SK-N-SH treated with all-trans-retinoic acid at 6 μM for 48 hours (cell line): Measurements from ENCODE around the gene PBX2.

Experiments used
- BACH2 ChIP-seq: fragments of 250-450 bp; sonication (Bioruptor Pico); IDR thresholded peaks from 2 replicates; pipeline ENCODE4 v1.9.0; 2021; ENCODE audit warnings: mild to moderate bottlenecking, borderline replicate concordance
- ISL1 ChIP-seq: fragments of 250-450 bp; sonication (Bioruptor Pico); IDR thresholded peaks from 2 replicates; pipeline ENCODE4 v2.1.2; 2022; ENCODE audit warnings: mild to moderate bottlenecking, moderate library complexity
- OSR1 ChIP-seq: fragments of 250-450 bp; sonication (Bioruptor Pico); IDR thresholded peaks from 2 replicates; pipeline ENCODE4 v1.8.0; 2022; ENCODE audit warnings: moderate library complexity, mild to moderate bottlenecking, inconsistent platforms
- RARB ChIP-seq: fragments of 250-450 bp; sonication (Bioruptor Pico); IDR thresholded peaks from 2 replicates; pipeline ENCODE4 v1.8.0; 2021; ENCODE audit warnings: mild to moderate bottlenecking, moderate library complexity
- SNAI2 ChIP-seq: fragments of 250-450 bp; sonication (Bioruptor Pico); IDR thresholded peaks from 2 replicates; pipeline ENCODE4 v1.5.0; 2020; ENCODE audit warnings: mild to moderate bottlenecking, moderate library complexity
- TSHZ2 ChIP-seq: fragments of 250-450 bp; sonication (Bioruptor Pico); IDR thresholded peaks from 2 replicates; pipeline ENCODE4 v1.5.0; 2020; ENCODE audit warnings: mild to moderate bottlenecking, moderate library complexity
- ZFP3 ChIP-seq: fragments of 250-450 bp; sonication (Bioruptor Pico); IDR thresholded peaks from 2 replicates; pipeline ENCODE4 v1.5.0; 2020; ENCODE audit warnings: mild to moderate bottlenecking, moderate library complexity
- ZFP30 ChIP-seq: fragments of 450-650 bp; formaldehyde crosslinking; IDR thresholded peaks from 2 replicates; pipeline ENCODE4 v1.5.0; 2022; ENCODE audit warnings: mild to moderate bottlenecking, moderate library complexity
- ZNF565 ChIP-seq: fragments of 450-650 bp; formaldehyde crosslinking; conservative IDR thresholded peaks from 2 replicates; pipeline ENCODE4 v1.5.0; 2020; ENCODE audit warnings: low read depth, mild to moderate bottlenecking, moderate library complexity
- TF ChIP-seq, protein P1 (sequence below): fragments of 250-450 bp; sonication (Bioruptor Pico); IDR thresholded peaks from 2 replicates; pipeline ENCODE4 v1.8.0; 2020; ENCODE audit warnings: mild to moderate bottlenecking, moderate library complexity, borderline replicate concordance
- TF ChIP-seq, protein P2 (sequence below): fragments of 250-450 bp; sonication (Bioruptor Pico); IDR thresholded peaks from 2 replicates; pipeline ENCODE4 v1.8.0; 2021; ENCODE audit warnings: low read depth, mild to moderate bottlenecking, moderate library complexity, borderline replicate concordance

GRCh38 chr6:32174416-32174815 lies 15.6 kb downstream of the PBX2 start:
- TF ChIP-seq OSR1 (CRISPR knock-in tag) (no peak), RARB (no peak), TSHZ2 (no peak), ZNF565 (CRISPR knock-in tag) (no peak), ISL1 (no peak), ZFP3 (CRISPR knock-in tag) (no peak), SNAI2 (CRISPR knock-in tag) (no peak), ZFP30 (CRISPR knock-in tag) (no peak), BACH2 (CRISPR knock-in tag) (no peak)
- TF ChIP-seq, protein P1, sequence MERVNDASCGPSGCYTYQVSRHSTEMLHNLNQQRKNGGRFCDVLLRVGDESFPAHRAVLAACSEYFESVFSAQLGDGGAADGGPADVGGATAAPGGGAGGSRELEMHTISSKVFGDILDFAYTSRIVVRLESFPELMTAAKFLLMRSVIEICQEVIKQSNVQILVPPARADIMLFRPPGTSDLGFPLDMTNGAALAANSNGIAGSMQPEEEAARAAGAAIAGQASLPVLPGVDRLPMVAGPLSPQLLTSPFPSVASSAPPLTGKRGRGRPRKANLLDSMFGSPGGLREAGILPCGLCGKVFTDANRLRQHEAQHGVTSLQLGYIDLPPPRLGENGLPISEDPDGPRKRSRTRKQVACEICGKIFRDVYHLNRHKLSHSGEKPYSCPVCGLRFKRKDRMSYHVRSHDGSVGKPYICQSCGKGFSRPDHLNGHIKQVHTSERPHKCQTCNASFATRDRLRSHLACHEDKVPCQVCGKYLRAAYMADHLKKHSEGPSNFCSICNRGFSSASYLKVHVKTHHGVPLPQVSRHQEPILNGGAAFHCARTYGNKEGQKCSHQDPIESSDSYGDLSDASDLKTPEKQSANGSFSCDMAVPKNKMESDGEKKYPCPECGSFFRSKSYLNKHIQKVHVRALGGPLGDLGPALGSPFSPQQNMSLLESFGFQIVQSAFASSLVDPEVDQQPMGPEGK, result no peak
- TF ChIP-seq, protein P2, sequence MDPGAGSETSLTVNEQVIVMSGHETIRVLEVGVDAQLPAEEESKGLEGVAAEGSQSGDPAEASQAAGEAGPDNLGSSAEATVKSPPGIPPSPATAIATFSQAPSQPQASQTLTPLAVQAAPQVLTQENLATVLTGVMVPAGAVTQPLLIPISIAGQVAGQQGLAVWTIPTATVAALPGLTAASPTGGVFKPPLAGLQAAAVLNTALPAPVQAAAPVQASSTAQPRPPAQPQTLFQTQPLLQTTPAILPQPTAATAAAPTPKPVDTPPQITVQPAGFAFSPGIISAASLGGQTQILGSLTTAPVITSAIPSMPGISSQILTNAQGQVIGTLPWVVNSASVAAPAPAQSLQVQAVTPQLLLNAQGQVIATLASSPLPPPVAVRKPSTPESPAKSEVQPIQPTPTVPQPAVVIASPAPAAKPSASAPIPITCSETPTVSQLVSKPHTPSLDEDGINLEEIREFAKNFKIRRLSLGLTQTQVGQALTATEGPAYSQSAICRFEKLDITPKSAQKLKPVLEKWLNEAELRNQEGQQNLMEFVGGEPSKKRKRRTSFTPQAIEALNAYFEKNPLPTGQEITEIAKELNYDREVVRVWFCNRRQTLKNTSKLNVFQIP (CRISPR knock-in tag), result no peak
